D721Med (cell line): ENCODE data around the gene CREB3L2.

Experiments
- DNase-seq: peaks from one replicate; pipeline ENCODE4 v3.0.0; 2011; ENCODE audit warnings: low spot score; ENCODE audit not compliant: insufficient read length
- FAIRE-seq: peaks from 2 replicates; lab custom pipeline; 2011; peaks lifted over from hg19 to GRCh38; lab: Jason Lieb, UNC
- TF ChIP-seq, protein P1 (sequence below): IDR thresholded peaks from 2 replicates; pipeline ENCODE4 v1.5.1; 2012; ENCODE audit warnings: mild to moderate bottlenecking, control low read depth; ENCODE audit not compliant: insufficient read depth; ENCODE audit errors: missing control alignments

CREB3L2 gene

GRCh38 chr7:137953043-137953664, 48.7 kb downstream of the CREB3L2 start:
- FAIRE-seq, result no peak

DNA sequence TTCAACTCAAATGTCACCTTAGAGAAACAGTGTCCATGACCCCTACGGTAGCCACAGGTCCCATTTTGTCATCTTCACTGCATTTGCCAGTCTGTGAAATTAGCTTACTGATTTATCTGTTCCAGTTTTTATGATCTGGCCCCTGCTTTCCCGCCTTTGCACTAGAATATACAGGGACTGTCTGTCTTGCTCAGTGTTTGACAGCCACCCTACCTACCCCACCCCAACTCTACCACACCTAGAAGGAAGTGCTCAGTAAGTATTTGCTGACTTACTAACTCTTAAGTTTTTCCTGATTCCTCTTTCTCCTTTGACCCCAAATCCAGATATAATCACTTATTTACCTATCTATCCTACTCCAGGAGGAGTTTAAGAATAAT, 49.5 kb downstream of the CREB3L2 start:
- DNase-seq, result no peak
- FAIRE-seq, result no peak
- TF ChIP-seq, protein P1, sequence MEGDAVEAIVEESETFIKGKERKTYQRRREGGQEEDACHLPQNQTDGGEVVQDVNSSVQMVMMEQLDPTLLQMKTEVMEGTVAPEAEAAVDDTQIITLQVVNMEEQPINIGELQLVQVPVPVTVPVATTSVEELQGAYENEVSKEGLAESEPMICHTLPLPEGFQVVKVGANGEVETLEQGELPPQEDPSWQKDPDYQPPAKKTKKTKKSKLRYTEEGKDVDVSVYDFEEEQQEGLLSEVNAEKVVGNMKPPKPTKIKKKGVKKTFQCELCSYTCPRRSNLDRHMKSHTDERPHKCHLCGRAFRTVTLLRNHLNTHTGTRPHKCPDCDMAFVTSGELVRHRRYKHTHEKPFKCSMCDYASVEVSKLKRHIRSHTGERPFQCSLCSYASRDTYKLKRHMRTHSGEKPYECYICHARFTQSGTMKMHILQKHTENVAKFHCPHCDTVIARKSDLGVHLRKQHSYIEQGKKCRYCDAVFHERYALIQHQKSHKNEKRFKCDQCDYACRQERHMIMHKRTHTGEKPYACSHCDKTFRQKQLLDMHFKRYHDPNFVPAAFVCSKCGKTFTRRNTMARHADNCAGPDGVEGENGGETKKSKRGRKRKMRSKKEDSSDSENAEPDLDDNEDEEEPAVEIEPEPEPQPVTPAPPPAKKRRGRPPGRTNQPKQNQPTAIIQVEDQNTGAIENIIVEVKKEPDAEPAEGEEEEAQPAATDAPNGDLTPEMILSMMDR, result no peak

More at GRCh38 chr7:137953043-137953664, 48.7 kb downstream of the CREB3L2 start:
- DNase-seq, result no peak
- TF ChIP-seq, protein P1, result no peak

DNA sequence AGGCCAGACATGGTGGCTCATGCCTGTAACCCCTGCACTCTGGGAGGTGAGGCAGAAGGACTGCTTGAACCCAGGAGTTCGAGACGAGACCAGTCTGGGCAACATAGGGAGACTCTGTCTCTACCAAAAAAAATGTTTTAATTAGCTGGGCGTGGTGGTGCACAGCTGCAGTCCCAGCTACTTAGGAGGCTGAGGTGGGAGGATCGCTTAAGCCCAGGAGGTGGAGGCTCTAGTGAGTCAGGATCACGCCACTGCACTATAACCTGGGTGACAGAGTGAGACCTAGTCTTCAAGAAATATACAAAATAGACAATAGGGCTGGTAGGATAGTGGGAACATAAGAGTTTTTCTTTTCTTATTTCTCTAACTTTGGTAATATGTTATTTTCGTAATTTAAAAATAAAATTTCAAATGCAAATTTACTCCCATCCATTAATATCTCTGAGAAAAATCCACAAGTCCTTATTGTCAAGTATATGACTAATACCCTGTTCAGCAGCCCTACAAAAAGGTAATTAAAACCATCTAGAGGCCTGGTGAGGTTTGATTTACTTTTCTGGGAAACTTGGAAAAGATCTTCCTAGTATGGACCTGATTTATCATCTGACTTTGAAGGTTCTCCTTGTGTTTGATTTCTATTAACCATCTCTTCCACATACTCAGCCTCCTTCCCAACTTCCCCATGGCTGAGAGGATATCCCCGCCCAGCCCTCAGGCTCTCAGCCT, 50.0 kb downstream of the CREB3L2 start:
- FAIRE-seq, result no peak
- TF ChIP-seq, protein P1, result no peak
- DNase-seq, result no peak

DNA sequence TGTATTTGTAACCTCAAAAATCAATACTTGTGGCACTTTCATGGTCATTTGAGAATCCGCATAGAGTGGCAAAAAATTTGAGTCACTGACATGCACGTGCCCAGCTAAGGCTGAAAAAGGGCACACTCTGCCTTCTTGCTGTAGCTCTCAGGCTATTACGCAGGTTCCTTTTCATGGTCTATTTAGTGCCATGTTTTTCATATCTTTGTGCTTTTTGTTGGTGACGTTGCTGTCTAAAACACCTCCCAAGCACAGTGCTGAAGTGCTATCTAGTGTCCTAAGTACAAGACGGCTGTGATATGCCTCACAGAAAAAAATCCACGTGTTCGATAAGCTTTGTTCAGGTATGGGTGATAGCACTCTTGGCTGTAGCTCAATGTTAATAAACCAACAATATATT, 50.9 kb downstream of the CREB3L2 start:
- DNase-seq, result no peak
- no peak for FAIRE-seq
- TF ChIP-seq, protein P1, result no peak

- FAIRE-seq, result no peak
- no peak for DNase-seq
- TF ChIP-seq, protein P1, result no peak
Observed at GRCh38 chr7:137950263-137950621, 51.6 kb downstream of the CREB3L2 start.

DNA sequence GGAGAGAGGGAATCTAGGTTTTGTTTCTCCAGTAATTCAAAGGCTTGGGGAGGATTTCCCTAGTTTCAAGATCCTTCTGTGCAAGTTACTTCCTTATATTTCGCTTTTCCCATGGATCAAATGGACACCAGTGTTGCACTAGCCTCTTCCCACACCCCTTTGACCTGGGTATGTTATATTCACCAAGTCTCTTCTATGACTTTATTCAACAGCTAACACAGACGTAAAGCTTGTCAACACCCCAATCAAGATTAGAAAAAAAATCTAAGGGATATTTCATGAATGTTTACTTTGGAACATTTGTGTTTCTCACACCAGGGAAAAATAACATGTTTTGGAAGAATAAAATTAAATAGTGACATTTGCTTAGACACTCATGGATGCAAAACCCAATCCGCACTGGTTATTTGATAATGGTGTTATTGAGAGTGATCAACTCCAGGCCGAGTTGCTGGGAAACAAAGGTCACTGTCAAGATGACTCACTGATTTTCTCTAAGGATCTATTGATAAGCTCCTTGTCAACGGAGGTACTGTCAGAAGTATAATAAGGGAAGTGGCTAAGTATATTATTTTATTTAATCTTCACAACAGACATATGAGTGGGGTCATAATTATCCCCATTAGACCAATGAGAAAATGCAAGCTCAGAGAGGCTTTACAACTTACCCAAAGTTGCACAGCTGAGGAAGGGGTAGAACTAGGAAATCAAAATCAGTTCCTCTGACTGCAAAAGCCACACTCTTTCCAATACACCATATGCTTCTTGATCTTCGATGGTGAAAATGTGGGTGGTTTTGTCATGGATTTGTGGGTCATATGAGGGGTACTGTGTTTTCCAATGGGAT, 52.2 kb downstream of the CREB3L2 start:
- TF ChIP-seq, protein P1, result no peak
- DNase-seq (no peak), FAIRE-seq (no peak)
